ENCODE data around the gene REG4. TPM values are rescaled to one million over a fixed set of nuclear protein-coding genes. Genes with fewer than 3 reads are reported as not detected.

Gene REG4
- total and polyA plus RNA-seq, 9 donors: 0.36 to 2.4 TPM; not detected in 7

DNA sequence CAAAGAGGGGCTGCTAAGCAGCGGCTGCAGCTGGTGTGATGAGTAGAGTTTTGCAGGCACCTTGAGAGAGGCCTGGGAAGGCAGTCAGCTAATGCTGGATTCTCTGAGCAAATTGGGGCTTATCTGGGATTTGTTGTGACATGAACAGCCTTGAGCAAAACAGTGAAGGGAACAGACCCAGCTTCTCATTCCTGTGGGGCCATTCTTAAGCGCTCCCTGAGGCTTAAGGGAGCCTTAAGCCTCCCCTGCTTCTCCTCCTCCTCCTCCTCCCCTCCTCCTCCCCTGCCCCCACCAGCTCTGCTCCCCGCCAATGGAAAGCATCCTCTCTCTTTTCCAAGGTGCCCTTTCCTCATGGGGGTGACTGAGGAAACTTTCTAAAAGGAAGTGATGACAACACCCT is 63.8 kb downstream of the REG4 start:
- Histone ChIP-seq H3K4me3 (no peak overlapping the region), H3K27ac (peak overlapping the region in 1 of 2 donors; percentile 47), H3K4me1 (ENCODE audit: insufficient read depth) (peaks cover 9% of the 10 kb centered on the region), H3K36me3 (no peaks in the 10 kb centered on the region), H3K9me3 (no peaks in the 10 kb centered on the region), H3K27me3 (no peaks in the 10 kb centered on the region)
- peak in 4 of 5 donors; percentile 46 to 61 (median 55) for DNase-seq
- TF ChIP-seq EP300 (IDR thresholded peaks at IDR 0.05) (no peak), POLR2A (IDR thresholded peaks at IDR 0.05) (no peak)
- TF ChIP-seq, protein P1, sequence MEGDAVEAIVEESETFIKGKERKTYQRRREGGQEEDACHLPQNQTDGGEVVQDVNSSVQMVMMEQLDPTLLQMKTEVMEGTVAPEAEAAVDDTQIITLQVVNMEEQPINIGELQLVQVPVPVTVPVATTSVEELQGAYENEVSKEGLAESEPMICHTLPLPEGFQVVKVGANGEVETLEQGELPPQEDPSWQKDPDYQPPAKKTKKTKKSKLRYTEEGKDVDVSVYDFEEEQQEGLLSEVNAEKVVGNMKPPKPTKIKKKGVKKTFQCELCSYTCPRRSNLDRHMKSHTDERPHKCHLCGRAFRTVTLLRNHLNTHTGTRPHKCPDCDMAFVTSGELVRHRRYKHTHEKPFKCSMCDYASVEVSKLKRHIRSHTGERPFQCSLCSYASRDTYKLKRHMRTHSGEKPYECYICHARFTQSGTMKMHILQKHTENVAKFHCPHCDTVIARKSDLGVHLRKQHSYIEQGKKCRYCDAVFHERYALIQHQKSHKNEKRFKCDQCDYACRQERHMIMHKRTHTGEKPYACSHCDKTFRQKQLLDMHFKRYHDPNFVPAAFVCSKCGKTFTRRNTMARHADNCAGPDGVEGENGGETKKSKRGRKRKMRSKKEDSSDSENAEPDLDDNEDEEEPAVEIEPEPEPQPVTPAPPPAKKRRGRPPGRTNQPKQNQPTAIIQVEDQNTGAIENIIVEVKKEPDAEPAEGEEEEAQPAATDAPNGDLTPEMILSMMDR (IDR thresholded peaks at IDR 0.05): no peak
- intact Hi-C loops (cut with DNase I): loop anchor here in 1 of 4 donors (10.0 kb wide), 1 partner anchor 57 kb away; no protein-coding TSS in a partner anchor
- 10 to 23% (median 19%) methylated on average over 3 of the region's 3 CpGs for WGBS, 3 donors

DNA sequence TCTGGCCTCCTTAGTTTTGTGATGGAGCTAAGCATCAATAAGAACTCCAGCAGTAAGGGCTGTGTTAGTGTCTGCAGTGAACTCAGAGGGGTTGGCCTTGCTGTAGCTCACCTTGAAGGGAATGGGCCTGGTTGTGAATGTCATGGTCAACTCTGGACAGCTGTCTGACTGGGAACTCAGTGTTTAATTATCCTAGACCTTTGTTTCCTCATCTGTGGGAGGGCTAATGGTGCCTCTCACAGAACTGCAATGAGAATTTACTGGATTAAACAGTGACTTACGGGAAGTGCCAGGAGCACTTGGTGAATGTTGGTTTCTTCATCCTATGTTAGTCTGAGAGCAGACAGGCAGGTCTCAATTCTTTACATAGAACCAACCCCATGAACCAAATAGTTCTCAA is 66.2 kb downstream of the REG4 start:
- TF ChIP-seq EP300 (IDR thresholded peaks at IDR 0.05) (no peak), POLR2A (IDR thresholded peaks at IDR 0.05) (no peak)
- TF ChIP-seq, protein P1 (IDR thresholded peaks at IDR 0.05): no peak
- no peaks in the 10 kb centered on the region for H3K27me3 ChIP-seq
- H3K27ac ChIP-seq: no peak overlapping the region
- 95 to 100% (median 96%) methylated on average over 1 of the region's 1 CpG for WGBS, 3 donors
- H3K36me3 ChIP-seq: no peaks in the 10 kb centered on the region
- peaks cover 9% of the 10 kb centered on the region for H3K4me1 ChIP-seq (ENCODE audit: insufficient read depth)
- no peak overlapping the region for H3K4me3 ChIP-seq
- intact Hi-C loops (cut with DNase I): loop anchor here in 1 of 4 donors (10.0 kb wide), 1 partner anchor 60 kb away; no protein-coding TSS in a partner anchor
- no peak for DNase-seq
- H3K9me3 ChIP-seq: no peaks in the 10 kb centered on the region

DNA sequence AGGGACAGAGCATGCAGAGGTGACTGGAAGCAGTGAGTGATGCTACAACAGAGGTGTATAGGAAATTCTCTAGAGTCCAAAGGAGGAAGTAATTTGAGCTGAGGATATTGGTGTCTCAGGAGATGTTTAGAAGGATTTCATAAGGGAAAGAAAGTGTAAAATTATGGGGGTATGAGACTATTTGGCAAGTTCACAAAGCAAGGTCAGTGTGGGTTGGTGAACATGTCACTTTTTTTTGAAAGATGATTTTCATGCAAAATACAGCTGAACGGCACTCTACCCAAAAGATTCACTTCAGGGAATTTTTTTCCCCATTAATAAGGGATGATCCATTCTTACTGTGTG is 66.7 kb downstream of the REG4 start:
- TF ChIP-seq, protein P1 (IDR thresholded peaks at IDR 0.05): no peak
- TF ChIP-seq EP300 (IDR thresholded peaks at IDR 0.05) (no peak), POLR2A (IDR thresholded peaks at IDR 0.05) (no peak)
- Histone ChIP-seq H3K36me3 (no peaks in the 10 kb centered on the region), H3K9me3 (no peaks in the 10 kb centered on the region), H3K4me1 (ENCODE audit: insufficient read depth) (peaks cover 9% of the 10 kb centered on the region), H3K4me3 (no peak overlapping the region), H3K27ac (no peak overlapping the region), H3K27me3 (no peaks in the 10 kb centered on the region)
- DNase-seq: no peak
- 83 to 95% (median 88%) methylated on average over 1 of the region's 1 CpG for WGBS, 3 donors
- intact Hi-C loops (cut with DNase I): loop anchor here in 1 of 4 donors (10.0 kb wide), 1 partner anchor 60 kb away; no protein-coding TSS in a partner anchor

Other genes starting within 250 kb of the REG4 start
- 1 to 10 TPM; 3.0 to 9.1 (median 6.7) TPM for gene ZNF697, start 163.2 kb downstream of the REG4 start, total RNA-seq
- 1 to 10 TPM; 3.6 to 6.2 TPM for gene ZNF697, start 163.2 kb downstream of the REG4 start, polyA plus RNA-seq
- 100 to 1,000 TPM in 3 of 7 donors, 10 to 100 TPM in 4; 34.1 to 488 (median 61.6) TPM for gene PHGDH, start 99.5 kb downstream of the REG4 start, total RNA-seq
- 10 to 100 TPM; 62.8 to 68.2 TPM for gene PHGDH, start 99.5 kb downstream of the REG4 start, polyA plus RNA-seq
- gene HMGCS2, start 42.6 kb downstream of the REG4 start, total RNA-seq: 1 to 10 TPM in 1 of 7 donors, under 1 TPM in 4, not detected in 2; 0.12 to 1.7 (median 0.48) TPM
- under 1 TPM; 0.15 to 0.17 TPM for gene HMGCS2, start 42.6 kb downstream of the REG4 start, polyA plus RNA-seq
- not detected for gene ADAM30, start 85.1 kb upstream of the REG4 start, total RNA-seq
- not detected for gene ADAM30, start 85.1 kb upstream of the REG4 start, polyA plus RNA-seq